Adrenal gland (tissue), 12 donors: ENCODE measurements around the gene UST. TPM values are rescaled to one million over a fixed set of nuclear protein-coding genes. Genes with fewer than 3 reads are reported as not detected.

Source experiments
- DNase-seq, 7 donors: peaks; one replicate each; pipeline ENCODE4 v3.0.0-alpha.2; 2019 to 2020
- H3K27ac ChIP-seq, 5 donors: fragments of 200-600 bp; sonication (generic) in 4 of 5; 1 replicate in 3 of 5; 2 replicates in 2 of 5; pipeline versions ENCODE4 v1.5.1 to v1.8.0; 2016 to 2020; ENCODE audit warnings: mild to moderate bottlenecking in 1 of 5
- H3K27me3 ChIP-seq: fragments of 200-600 bp; 2 replicates; pipeline ENCODE4 v1.8.0; 2021
- H3K36me3 ChIP-seq, 2 donors: fragments of 200-600 bp; replicated peaks in 1 of 2; 1 replicate in 1 of 2; 2 replicates in 1 of 2; pipeline versions ENCODE4 v1.5.1 to v1.8.0; 2018 to 2022
- H3K4me1 ChIP-seq, 2 donors: fragments of 200-600 bp; replicated peaks in 1 of 2; 1 replicate in 1 of 2; 2 replicates in 1 of 2; pipeline versions ENCODE4 v1.5.1 to v1.8.0; 2018 to 2021
- H3K4me3 ChIP-seq, 4 donors: fragments of 200-600 bp; sonication (generic) in 3 of 4; one replicate each; pipeline ENCODE4 v1.5.1; 2016 to 2018
- H3K9me3 ChIP-seq, 3 donors: fragments of 200-600 bp; sonication (generic) in 1 of 3; replicated peaks in 1 of 3; 1 replicate in 2 of 3; 2 replicates in 1 of 3; pipeline versions ENCODE4 v1.5.1 to v1.8.0; 2016 to 2021
- POLR2A ChIP-seq, 2 donors: fragments of 450-650 bp; IDR thresholded peaks; one replicate each; pipeline ENCODE4 v1.6.1; 2017; ENCODE audit warnings: antibody characterized with exemption in 2 of 2, mild to moderate bottlenecking in 2 of 2, moderate library complexity in 1 of 2
- WGBS, 4 donors: extraction: QIAGEN DNeasy Blood & Tissue Kit in 2 of 4; methylation state at CpG; one replicate each; pipeline versions ENCODE4 v1.1.5 to v1.1.7; 2013 to 2017; 5-methylcytosine and 5-hydroxymethylcytosine counted together
- intact Hi-C, 2 donors: fragments of 100-400 bp; cut with DNase I; formaldehyde crosslinking; loops; one replicate each; pipeline versions ENCODE4 v1.14.1 to v1.15.0; 2022 to 2023
- polyA plus RNA-seq, 3 donors: library from polyadenylated mRNA; stranded (reverse); fragments of 200-250 nt in 2 of 3; fragments of 350-450 nt in 1 of 3; fragmentation: Illumina TruSeq in 1 of 3; extraction: RNeasy Lipid Tissue Mini Kit (QIAGEN cat#74804) in 1 of 3; gene quantifications; one replicate each; pipeline ENCODE4 v1.2.3, GENCODE V29; 2013 to 2014
- total RNA-seq, 9 donors: library from RNA; depleted of rRNA in 4 of 9; stranded (reverse); fragments of >200 nt in 4 of 9; fragments of 120-200 nt in 1 of 9; fragmentation: NEBNext Ultra II Directional in 1 of 9; extraction: Animal tissue kit (Norgen Biotek cat#: 25700) in 1 of 9; gene quantifications; one replicate each; pipeline versions ENCODE4 v1.1.0 to v1.2.4, GENCODE V29; 2013 to 2023
- TF ChIP-seq, protein P1 (sequence below), 6 experiments: fragments of 450-650 bp in 4 of 6; fragments of 200-600 bp in 2 of 6; sonication (generic) in 1 of 6; IDR thresholded peaks; 1 replicate in 5 of 6; 2 replicates in 1 of 6; pipeline versions ENCODE4 v1.5.1 to v1.8.0; 2016 to 2021; ENCODE audit warnings: antibody characterized with exemption in 6 of 6, mild to moderate bottlenecking in 2 of 6, moderate library complexity in 1 of 6
- donor health status: healthy with polysubstance abuse.
- donor health status: Bipolar disorder and iron deficiency.
- donor health status: DM: yes; HTN: yes; CAD: no.
- donor health status: DM: no; HTN: no; CAD: no.
- donor health status: DM: no; HTN: no; CAD: no.
- donor health status: DM: yes; HTN: yes; CAD: no.

The UST gene
- total and polyA plus RNA-seq, 12 donors: 5.9 to 37.4 (median 18.3) TPM

DNA sequence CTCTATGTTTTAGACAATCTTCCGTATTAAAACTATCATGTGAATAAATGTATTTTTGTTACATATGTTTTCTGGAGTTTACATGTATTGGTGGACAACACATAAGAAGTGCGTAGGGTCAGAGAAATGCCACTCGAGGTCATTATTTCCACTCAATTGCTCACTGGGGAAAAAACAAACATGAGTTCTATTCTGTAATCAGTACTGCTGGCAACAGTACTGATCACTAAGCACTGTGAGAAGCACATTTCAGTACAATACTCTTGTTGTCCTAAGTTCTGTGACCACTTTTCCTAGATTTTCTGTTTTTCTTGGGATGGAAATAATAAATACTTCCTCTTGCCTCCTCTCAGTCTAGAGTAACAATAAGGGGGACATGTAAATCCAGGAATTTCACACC is 44.5 kb downstream of the UST start:
- H3K27ac ChIP-seq: no peak overlapping the region
- H3K4me1 ChIP-seq: no peaks in the 10 kb centered on the region
- 90 to 95% (median 93%) methylated on average over 3 of the region's 3 CpGs for WGBS, 4 donors
- no peaks in the 10 kb centered on the region for H3K27me3 ChIP-seq
- intact Hi-C loops: no loop called here
- TF ChIP-seq POLR2A (IDR thresholded peaks at IDR 0.05): no peak
- TF ChIP-seq, protein P1, sequence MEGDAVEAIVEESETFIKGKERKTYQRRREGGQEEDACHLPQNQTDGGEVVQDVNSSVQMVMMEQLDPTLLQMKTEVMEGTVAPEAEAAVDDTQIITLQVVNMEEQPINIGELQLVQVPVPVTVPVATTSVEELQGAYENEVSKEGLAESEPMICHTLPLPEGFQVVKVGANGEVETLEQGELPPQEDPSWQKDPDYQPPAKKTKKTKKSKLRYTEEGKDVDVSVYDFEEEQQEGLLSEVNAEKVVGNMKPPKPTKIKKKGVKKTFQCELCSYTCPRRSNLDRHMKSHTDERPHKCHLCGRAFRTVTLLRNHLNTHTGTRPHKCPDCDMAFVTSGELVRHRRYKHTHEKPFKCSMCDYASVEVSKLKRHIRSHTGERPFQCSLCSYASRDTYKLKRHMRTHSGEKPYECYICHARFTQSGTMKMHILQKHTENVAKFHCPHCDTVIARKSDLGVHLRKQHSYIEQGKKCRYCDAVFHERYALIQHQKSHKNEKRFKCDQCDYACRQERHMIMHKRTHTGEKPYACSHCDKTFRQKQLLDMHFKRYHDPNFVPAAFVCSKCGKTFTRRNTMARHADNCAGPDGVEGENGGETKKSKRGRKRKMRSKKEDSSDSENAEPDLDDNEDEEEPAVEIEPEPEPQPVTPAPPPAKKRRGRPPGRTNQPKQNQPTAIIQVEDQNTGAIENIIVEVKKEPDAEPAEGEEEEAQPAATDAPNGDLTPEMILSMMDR (IDR thresholded peaks at IDR 0.05): no peak
- no peaks in the 10 kb centered on the region for H3K9me3 ChIP-seq
- no peaks in the 10 kb centered on the region for H3K36me3 ChIP-seq
- DNase-seq: no peak
- H3K4me3 ChIP-seq: no peak overlapping the region

DNA sequence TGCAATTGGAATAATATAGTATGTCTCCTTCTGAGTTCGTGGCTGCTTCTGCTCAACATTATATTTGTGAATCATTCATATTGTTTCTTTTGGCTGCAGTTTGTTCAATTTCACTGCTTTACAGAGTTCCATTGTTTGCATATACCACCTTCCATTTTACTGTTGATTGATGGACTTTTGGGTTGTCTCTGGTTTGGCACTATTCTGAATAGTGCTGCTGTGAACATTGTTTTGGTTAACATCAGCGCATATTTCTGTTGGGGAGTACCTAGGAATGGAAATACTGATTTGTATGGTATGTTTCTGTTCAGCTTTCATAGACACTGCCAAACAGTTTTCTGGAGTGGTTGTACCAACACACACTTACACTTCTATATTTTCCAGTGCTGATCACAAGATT is 46.9 kb downstream of the UST start:
- Histone ChIP-seq H3K9me3 (no peaks in the 10 kb centered on the region), H3K27me3 (no peaks in the 10 kb centered on the region), H3K36me3 (no peaks in the 10 kb centered on the region), H3K4me1 (no peaks in the 10 kb centered on the region), H3K27ac (no peak overlapping the region), H3K4me3 (no peak overlapping the region)
- WGBS, 4 donors: 82 to 100% (median 93%) methylated on average over 2 of the region's 2 CpGs
- no peak for DNase-seq
- TF ChIP-seq, protein P1 (IDR thresholded peaks at IDR 0.05): no peak
- no peak for TF ChIP-seq POLR2A (IDR thresholded peaks at IDR 0.05)
- intact Hi-C loops: no loop called here

DNA sequence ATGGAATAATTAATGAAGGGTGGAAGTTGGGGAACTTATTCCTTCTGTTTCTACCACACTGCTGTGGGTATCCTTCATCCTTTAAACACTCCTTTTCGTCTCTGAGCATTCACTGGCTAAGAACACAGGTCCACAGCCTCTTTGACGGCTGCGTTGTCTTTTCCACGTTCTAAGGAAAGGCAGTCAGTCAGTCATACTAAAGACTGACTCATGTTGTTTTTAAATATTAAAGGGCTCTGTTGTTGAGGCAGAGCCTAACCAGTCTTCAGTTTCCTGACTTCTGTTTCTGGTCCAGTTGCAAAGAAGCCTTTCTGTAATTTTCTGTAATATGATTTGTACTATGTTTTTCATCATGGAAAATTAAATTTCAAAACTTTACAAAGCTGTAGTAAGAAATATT is 48.0 kb downstream of the UST start:
- intact Hi-C loops: no loop called here
- Histone ChIP-seq H3K9me3 (no peaks in the 10 kb centered on the region), H3K4me1 (peaks cover 0 to 6% of the 10 kb centered on the region in 2 donors), H3K36me3 (no peaks in the 10 kb centered on the region), H3K27me3 (no peaks in the 10 kb centered on the region), H3K4me3 (no peak overlapping the region), H3K27ac (no peak overlapping the region)
- 83 to 92% (median 89%) methylated on average over 4 of the region's 4 CpGs for WGBS, 4 donors
- DNase-seq: no peak
- TF ChIP-seq, protein P1 (IDR thresholded peaks at IDR 0.05): no peak
- TF ChIP-seq POLR2A (IDR thresholded peaks at IDR 0.05): no peak

DNA sequence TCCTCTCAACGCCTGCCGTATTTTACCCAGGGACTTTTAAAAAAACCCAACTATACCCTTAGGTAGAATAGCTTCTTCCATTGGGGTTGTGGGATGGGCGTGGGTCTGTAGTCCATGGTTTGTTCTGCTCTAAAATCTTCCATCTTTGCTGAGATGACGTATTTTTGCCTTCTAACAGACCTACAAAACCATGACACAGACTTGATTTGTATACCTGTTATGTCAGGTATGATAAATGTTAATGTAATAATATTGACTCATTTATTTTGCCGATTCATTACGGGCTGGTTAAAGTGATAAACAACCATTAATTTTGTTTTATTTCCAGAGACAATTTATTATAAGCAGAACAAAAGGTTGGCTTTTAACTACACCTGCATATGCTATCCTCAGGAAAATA is 48.7 kb downstream of the UST start:
- Histone ChIP-seq H3K9me3 (no peaks in the 10 kb centered on the region), H3K4me1 (peaks cover 0 to 13% of the 10 kb centered on the region in 2 donors), H3K36me3 (no peaks in the 10 kb centered on the region), H3K27me3 (no peaks in the 10 kb centered on the region), H3K4me3 (no peak overlapping the region), H3K27ac (no peak overlapping the region)
- intact Hi-C loops: no loop called here
- DNase-seq: no peak
- TF ChIP-seq POLR2A (IDR thresholded peaks at IDR 0.05): no peak
- TF ChIP-seq, protein P1 (IDR thresholded peaks at IDR 0.05): no peak
- WGBS, 4 donors: 77 to 91% (median 81%) methylated on average over 6 of the region's 6 CpGs
